Measurements from ENCODE around the gene CHAF1B. TPM values are rescaled to one million over a fixed set of nuclear protein-coding genes. Genes with fewer than 3 reads are reported as not detected.

CHAF1B gene
- total RNA-seq, 1 donor from 2014 or later = 0.67 TPM

DNA sequence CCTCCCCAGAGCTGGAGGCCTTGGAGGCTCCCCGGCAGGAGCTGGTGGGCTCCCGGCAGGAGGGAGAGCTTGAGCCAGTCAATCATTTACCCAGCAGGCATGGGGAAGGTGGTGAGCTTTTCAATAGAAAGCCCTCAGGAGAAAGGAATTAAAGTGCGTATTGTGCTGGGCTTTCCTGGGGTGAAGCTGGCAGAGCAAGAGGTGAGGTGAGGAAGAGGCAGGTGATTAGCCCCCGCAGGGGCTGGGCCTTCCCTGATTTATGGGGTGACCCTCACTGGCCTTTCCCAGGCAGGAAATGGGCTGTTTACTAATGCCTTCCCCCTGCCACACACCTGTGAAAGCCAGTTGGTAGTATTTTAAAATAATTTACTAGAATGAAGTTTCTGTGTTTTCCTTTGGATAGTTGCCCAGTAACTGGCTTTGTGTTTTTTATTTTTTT, 68.9 kb downstream of the CHAF1B start:
- no peak for DNase-seq
- H3K4me3 ChIP-seq = no peak overlapping the region
- intact Hi-C loops (cut with DNase I) = no loop called here
- ATAC-seq = no peak
- H3K27me3 ChIP-seq = no peaks in the 10 kb centered on the region
- TF ChIP-seq, protein P1, sequence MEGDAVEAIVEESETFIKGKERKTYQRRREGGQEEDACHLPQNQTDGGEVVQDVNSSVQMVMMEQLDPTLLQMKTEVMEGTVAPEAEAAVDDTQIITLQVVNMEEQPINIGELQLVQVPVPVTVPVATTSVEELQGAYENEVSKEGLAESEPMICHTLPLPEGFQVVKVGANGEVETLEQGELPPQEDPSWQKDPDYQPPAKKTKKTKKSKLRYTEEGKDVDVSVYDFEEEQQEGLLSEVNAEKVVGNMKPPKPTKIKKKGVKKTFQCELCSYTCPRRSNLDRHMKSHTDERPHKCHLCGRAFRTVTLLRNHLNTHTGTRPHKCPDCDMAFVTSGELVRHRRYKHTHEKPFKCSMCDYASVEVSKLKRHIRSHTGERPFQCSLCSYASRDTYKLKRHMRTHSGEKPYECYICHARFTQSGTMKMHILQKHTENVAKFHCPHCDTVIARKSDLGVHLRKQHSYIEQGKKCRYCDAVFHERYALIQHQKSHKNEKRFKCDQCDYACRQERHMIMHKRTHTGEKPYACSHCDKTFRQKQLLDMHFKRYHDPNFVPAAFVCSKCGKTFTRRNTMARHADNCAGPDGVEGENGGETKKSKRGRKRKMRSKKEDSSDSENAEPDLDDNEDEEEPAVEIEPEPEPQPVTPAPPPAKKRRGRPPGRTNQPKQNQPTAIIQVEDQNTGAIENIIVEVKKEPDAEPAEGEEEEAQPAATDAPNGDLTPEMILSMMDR (IDR thresholded peaks at IDR 0.05) = no peak
- no peak overlapping the region for H3K27ac ChIP-seq
- H3K36me3 ChIP-seq = no peaks in the 10 kb centered on the region
- H3K9me3 ChIP-seq = no peaks in the 10 kb centered on the region
- peaks cover 4% of the 10 kb centered on the region for H3K4me1 ChIP-seq

DNA sequence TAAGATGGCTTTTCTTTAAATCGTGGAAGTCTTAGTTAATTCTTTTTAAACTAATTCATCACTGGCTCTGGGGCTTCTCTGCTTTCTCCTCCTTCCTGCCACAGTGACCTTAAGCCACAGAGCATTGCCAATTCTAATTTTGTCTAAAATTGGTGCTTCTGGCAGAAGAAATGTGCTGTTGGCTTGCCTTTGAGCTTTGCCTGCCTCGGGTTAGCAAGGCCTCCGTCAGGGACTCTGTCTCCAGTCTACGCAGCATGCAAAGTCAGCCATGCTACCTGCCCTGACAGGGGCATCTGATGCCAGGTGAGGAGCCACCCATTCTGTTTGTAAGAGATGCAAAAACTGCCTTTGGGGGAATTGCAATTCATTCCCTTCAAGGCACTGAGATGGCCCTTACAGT, 69.5 kb downstream of the CHAF1B start:
- no peak overlapping the region for H3K27ac ChIP-seq
- H3K4me1 ChIP-seq = peaks cover 4% of the 10 kb centered on the region
- DNase-seq = no peak
- TF ChIP-seq, protein P1 (IDR thresholded peaks at IDR 0.05) = no peak
- no peak for ATAC-seq
- no peaks in the 10 kb centered on the region for H3K9me3 ChIP-seq
- H3K27me3 ChIP-seq = no peaks in the 10 kb centered on the region
- no peak overlapping the region for H3K4me3 ChIP-seq
- intact Hi-C loops (cut with DNase I) = no loop called here
- no peaks in the 10 kb centered on the region for H3K36me3 ChIP-seq

GRCh38 chr21:36456729-36457414, 71.7 kb downstream of the CHAF1B start:
- no peak overlapping the region for H3K4me3 ChIP-seq
- H3K4me1 ChIP-seq = peaks cover 4% of the 10 kb centered on the region
- H3K27me3 ChIP-seq = no peaks in the 10 kb centered on the region
- ATAC-seq = peak; percentile 37
- H3K36me3 ChIP-seq = no peaks in the 10 kb centered on the region
- H3K27ac ChIP-seq = no peak overlapping the region
- TF ChIP-seq, protein P1 (IDR thresholded peaks at IDR 0.05) = no peak
- no peaks in the 10 kb centered on the region for H3K9me3 ChIP-seq
- intact Hi-C loops (cut with DNase I) = no loop called here
- no peak for DNase-seq

DNA sequence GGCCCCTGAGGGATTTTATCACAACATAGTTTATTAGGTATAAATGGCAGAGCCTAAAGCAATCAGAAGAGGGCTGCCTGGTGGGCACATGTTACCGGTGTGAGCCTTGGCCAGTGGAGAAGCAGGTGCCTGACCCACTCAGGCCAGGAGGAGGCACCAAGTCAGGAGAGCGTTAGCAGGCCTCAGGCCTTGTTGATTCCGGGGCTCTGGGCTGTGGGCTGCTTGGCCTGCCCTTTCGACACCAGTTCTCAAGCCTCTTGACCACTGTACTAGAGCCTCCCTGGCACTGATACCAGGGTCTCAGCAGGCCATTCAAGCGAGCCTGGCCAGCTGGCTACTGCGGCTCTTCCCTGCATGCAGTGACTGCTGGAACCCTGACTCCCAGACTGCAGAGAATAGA, 73.9 kb downstream of the CHAF1B start:
- Histone ChIP-seq H3K4me3 (no peak overlapping the region), H3K27ac (no peak overlapping the region), H3K9me3 (no peaks in the 10 kb centered on the region), H3K27me3 (no peaks in the 10 kb centered on the region), H3K4me1 (peaks cover 4% of the 10 kb centered on the region), H3K36me3 (no peaks in the 10 kb centered on the region)
- no peak for DNase-seq
- intact Hi-C loops (cut with DNase I) = no loop called here
- TF ChIP-seq, protein P1 (IDR thresholded peaks at IDR 0.05) = no peak
- no peak for ATAC-seq

GRCh38 chr21:36460866-36461265, 75.7 kb downstream of the CHAF1B start:
- Histone ChIP-seq H3K27ac (no peak overlapping the region), H3K36me3 (no peaks in the 10 kb centered on the region), H3K27me3 (no peaks in the 10 kb centered on the region), H3K9me3 (no peaks in the 10 kb centered on the region), H3K4me1 (no peaks in the 10 kb centered on the region), H3K4me3 (no peak overlapping the region)
- DNase-seq (no peak), ATAC-seq (no peak)
- TF ChIP-seq, protein P1 (IDR thresholded peaks at IDR 0.05) = no peak
- intact Hi-C loops (cut with DNase I) = no loop called here

Measured in upper lobe of right lung (tissue), 1 donor.